Amniotic epithelial cell (primary cell): ENCODE data around the gene CBX7.

Source experiments
- DNase-seq: peaks from one replicate; pipeline ENCODE4 v3.0.0-alpha.2; 2010; ENCODE audit warnings: low read depth

CBX7 gene

GRCh38 chr22:39091126-39092081 is 61.1 kb downstream of the CBX7 start:
- no peak for DNase-seq

GRCh38 chr22:39090426-39091064 is 61.9 kb downstream of the CBX7 start:
- DNase-seq = no peak

GRCh38 chr22:39089928-39090327 is 62.6 kb downstream of the CBX7 start:
- DNase-seq = no peak

GRCh38 chr22:39088685-39089032 is 63.8 kb downstream of the CBX7 start:
- no peak for DNase-seq

- DNase-seq = no peak
These were observed 64.4 kb downstream of the CBX7 start for GRCh38 chr22:39087881-39088684.

- no peak for DNase-seq
These were observed 65.4 kb downstream of the CBX7 start for GRCh38 chr22:39087098-39087497.

- no peak for DNase-seq
These were observed 67.8 kb downstream of the CBX7 start for GRCh38 chr22:39084666-39085065.

- no peak for DNase-seq
These were observed 69.0 kb downstream of the CBX7 start for GRCh38 chr22:39083212-39084165.

- DNase-seq = no peak
These were observed 70.9 kb downstream of the CBX7 start for GRCh38 chr22:39081598-39081997.

GRCh38 chr22:39081016-39081415 is 71.5 kb downstream of the CBX7 start:
- no peak for DNase-seq
